Measurements from ENCODE around the gene KDF1. TPM values are rescaled to one million over a fixed set of nuclear protein-coding genes. Genes with fewer than 3 reads are reported as not detected.
A peak's percentile ranks its signal among the peaks of the same experiment; 100 is the strongest.
"Not testable (repeated sequence)": the region's sequence is repeated elsewhere in the genome, so short reads cannot be mapped to it uniquely, and the experiment has no call there.

The KDF1 gene
- total and polyA plus RNA-seq, 2 donors, result 2.0 to 2.3 TPM

DNA sequence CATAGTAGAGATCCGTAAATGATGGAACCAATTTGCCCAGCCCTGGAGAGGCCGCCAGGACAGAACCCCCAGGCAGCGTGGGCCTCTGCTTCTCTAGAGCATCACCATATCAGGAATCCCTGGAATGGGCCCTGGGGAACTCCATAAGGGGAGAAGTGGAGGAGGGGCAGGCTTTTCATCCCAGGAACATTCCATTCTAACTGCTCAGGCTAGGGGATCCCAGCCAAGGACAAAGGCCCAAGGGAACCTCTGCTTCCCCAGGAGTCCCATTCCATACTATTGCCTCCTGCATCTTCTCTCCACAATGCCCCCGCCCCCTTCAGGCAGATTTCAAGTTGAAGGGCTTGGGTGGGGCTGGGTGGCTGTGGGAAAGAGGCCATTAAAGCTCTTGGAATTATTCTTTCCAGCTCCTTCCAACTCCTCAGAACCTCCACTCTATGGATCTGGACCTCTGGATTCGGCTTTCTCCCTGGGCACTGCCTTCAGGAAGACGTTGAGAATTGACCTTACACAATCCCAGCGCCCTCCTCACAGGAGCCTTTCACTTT, 39.2 kb upstream of the KDF1 start:
- no peak overlapping the region for H3K27ac ChIP-seq (ENCODE audit: low read depth)
- WGBS, result 38% methylated on average over 7 of the region's 7 CpGs
- no peaks in the 10 kb centered on the region for H3K36me3 ChIP-seq (ENCODE audit: insufficient read depth)
- peaks cover under 1% of the 10 kb centered on the region for H3K4me1 ChIP-seq (ENCODE audit: insufficient read depth)
- H3K4me3 ChIP-seq (ENCODE audit: low read depth, low read length), result no peak overlapping the region
- DNase-seq (ENCODE audit: extremely low spot score), result no peak

GRCh38 chr1:26998429-26999300, 38.4 kb upstream of the KDF1 start:
- Histone ChIP-seq H3K4me3 (ENCODE audit: low read depth, low read length) (no peak overlapping the region), H3K27ac (ENCODE audit: low read depth) (peak overlapping the region; percentile 31), H3K4me1 (ENCODE audit: insufficient read depth) (peaks cover 1% of the 10 kb centered on the region), H3K36me3 (ENCODE audit: insufficient read depth) (no peaks in the 10 kb centered on the region)
- WGBS, result 81% methylated on average over 11 of the region's 11 CpGs
- DNase-seq (ENCODE audit: extremely low spot score), result no peak

GRCh38 chr1:26996665-26997064, 36.4 kb upstream of the KDF1 start:
- Histone ChIP-seq H3K36me3 (ENCODE audit: insufficient read depth) (no peaks in the 10 kb centered on the region), H3K4me1 (ENCODE audit: insufficient read depth) (peaks cover 1% of the 10 kb centered on the region), H3K27ac (ENCODE audit: low read depth) (no peak overlapping the region), H3K4me3 (ENCODE audit: low read depth, low read length) (no peak overlapping the region)
- DNase-seq (ENCODE audit: extremely low spot score), result no peak
- WGBS, result 74% methylated on average over 4 of the region's 4 CpGs

GRCh38 chr1:26996024-26996423, 35.8 kb upstream of the KDF1 start:
- WGBS, result 74% methylated on average over 1 of the region's 1 CpG
- DNase-seq (ENCODE audit: extremely low spot score), result no peak
- Histone ChIP-seq H3K27ac (ENCODE audit: low read depth) (no peak overlapping the region), H3K36me3 (ENCODE audit: insufficient read depth) (no peaks in the 10 kb centered on the region), H3K4me1 (ENCODE audit: insufficient read depth) (peaks cover 1% of the 10 kb centered on the region), H3K4me3 (ENCODE audit: low read depth, low read length) (no peak overlapping the region)

DNA sequence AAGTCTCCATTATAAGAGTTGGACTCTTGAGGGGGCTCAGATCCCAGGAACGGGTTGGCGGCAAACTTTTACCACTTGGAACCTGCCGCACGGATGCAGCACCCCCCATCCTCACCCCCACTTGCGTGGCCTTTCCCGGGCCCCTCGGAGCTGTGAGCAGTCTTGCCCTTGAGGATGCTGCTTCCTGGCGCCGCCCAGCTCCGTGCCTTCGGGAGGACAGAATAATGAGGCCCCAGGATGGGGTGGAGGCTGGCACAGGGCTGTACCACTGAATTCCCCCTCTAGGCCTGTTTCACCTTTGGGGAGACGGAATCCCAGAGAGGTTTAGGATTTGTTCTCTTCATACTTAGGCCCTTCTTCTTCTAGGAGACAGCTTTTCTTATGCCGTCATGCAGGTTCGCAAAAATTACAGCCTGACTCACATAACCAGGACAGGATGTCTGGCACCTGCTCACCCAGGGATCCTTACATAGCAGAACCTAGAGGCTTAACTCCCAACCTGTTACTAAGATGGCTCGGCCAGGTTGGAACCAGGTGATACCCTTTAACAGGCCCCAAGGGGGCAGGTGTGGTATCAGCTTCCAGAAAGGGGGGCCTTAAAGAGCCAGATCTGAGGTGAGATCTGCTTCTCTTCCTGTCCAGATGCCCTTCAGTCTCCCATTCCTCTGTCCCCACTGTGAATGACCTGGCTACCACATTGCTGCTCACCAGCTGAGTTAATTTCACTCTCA, 34.7 kb upstream of the KDF1 start:
- WGBS, result 33% methylated on average over 15 of the region's 15 CpGs
- H3K36me3 ChIP-seq (ENCODE audit: insufficient read depth), result no peaks in the 10 kb centered on the region
- H3K27ac ChIP-seq (ENCODE audit: low read depth), result no peak overlapping the region
- H3K4me3 ChIP-seq (ENCODE audit: low read depth, low read length), result peak overlapping the region; percentile 82
- H3K4me1 ChIP-seq (ENCODE audit: insufficient read depth), result peaks cover 1% of the 10 kb centered on the region
- no peak for DNase-seq (ENCODE audit: extremely low spot score)

DNA sequence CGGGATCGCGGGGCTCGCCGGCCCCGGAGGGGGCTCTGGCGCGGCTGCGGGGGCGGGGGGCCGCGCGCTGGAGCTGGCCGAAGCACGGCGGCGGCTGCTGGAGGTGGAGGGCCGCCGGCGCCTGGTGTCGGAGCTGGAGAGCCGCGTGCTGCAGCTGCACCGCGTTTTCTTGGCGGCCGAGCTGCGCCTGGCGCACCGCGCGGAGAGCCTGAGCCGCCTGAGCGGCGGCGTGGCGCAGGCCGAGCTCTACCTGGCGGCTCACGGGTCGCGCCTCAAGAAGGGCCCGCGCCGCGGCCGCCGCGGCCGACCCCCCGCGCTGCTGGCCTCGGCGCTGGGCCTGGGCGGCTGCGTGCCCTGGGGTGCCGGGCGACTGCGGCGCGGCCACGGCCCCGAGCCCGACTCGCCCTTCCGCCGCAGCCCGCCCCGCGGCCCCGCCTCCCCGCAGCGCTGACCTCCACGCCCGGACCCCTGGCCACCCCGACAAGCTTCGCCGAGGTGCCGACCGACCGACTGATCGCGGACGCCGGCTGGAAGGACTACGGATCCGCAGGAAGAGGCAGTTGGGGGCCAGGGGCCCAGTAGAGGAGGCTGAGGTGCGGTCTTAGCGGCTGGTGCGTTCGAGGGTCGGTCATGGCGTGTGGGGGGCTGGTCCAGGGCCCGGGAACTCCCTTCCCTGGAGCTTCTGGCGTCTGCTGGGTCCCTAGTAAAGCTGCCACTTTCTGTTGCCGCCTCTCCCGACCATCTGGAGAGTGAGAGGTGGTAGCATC, 33.9 kb upstream of the KDF1 start:
- Histone ChIP-seq H3K4me1 (ENCODE audit: insufficient read depth) (peaks cover 1% of the 10 kb centered on the region), H3K36me3 (ENCODE audit: insufficient read depth) (no peaks in the 10 kb centered on the region), H3K27ac (ENCODE audit: low read depth) (peak overlapping the region; percentile 74), H3K4me3 (ENCODE audit: low read depth, low read length) (peak overlapping the region; percentile 82)
- no peak for DNase-seq (ENCODE audit: extremely low spot score)
- WGBS, result 1% methylated on average over 97 of the region's 97 CpGs

- peaks cover 1% of the 10 kb centered on the region for H3K4me1 ChIP-seq (ENCODE audit: insufficient read depth)
- no peak for DNase-seq (ENCODE audit: extremely low spot score)
- H3K36me3 ChIP-seq (ENCODE audit: insufficient read depth), result no peaks in the 10 kb centered on the region
- WGBS, result under 1% methylated on average over 58 of the region's 61 CpGs
- peak within 1 kb of the TSS; percentile 82 for H3K4me3 ChIP-seq (ENCODE audit: low read depth, low read length)
- peak within 1 kb of the TSS; percentile 74 for H3K27ac ChIP-seq (ENCODE audit: low read depth)
These were observed 33.2 kb upstream of the KDF1 start, which contains the start of gene TRNP1 for GRCh38 chr1:26993237-26994019. TRNP1 (plus strand) TSS chr1:26993692; CDS start chr1:26993787, 95 bp downstream.

DNA sequence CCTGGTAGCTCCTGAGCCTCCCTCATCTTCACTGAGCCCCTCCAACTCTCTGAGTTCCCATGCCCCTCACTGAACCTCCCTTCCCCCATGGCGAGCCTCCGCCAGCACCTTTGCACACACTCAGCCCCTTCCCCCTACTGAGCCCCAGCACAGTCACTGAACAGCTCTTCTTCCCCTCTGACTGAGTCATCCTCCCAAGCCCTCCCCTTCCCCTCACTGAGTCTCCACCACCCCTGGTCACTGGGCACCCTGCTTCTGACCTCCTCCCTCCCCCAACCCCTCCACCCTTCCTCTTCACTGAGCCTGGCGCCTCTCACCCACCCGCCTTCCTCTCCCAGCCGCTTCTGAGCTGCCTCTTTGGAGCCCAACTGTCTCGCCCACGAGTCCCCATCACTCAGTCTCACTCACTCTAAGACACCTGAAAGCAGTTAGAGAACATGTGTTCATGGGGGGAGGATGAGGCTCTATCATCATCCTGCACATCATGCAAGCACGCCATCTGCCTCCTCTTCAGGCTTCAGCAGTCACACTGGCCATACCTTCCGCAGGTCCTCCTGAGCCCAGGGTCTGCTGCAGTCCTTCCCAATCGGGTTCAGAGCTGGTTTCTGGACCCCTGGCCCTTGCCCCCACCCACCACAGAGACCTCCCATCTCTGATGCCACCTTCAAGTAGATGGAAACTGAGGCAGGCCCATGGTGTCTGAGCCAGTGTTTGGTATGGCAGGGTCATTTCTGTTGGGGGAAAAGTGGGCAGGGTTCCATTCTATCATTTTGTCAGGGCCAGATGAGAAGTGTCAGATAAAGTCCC, 31.2 kb upstream of the KDF1 start:
- no peaks in the 10 kb centered on the region for H3K36me3 ChIP-seq (ENCODE audit: insufficient read depth)
- DNase-seq (ENCODE audit: extremely low spot score), result no peak
- H3K4me1 ChIP-seq (ENCODE audit: insufficient read depth), result peaks cover 4% of the 10 kb centered on the region
- WGBS, result 31% methylated on average over 10 of the region's 10 CpGs
- no peak overlapping the region for H3K4me3 ChIP-seq (ENCODE audit: low read depth, low read length)
- no peak overlapping the region for H3K27ac ChIP-seq (ENCODE audit: low read depth)

DNA sequence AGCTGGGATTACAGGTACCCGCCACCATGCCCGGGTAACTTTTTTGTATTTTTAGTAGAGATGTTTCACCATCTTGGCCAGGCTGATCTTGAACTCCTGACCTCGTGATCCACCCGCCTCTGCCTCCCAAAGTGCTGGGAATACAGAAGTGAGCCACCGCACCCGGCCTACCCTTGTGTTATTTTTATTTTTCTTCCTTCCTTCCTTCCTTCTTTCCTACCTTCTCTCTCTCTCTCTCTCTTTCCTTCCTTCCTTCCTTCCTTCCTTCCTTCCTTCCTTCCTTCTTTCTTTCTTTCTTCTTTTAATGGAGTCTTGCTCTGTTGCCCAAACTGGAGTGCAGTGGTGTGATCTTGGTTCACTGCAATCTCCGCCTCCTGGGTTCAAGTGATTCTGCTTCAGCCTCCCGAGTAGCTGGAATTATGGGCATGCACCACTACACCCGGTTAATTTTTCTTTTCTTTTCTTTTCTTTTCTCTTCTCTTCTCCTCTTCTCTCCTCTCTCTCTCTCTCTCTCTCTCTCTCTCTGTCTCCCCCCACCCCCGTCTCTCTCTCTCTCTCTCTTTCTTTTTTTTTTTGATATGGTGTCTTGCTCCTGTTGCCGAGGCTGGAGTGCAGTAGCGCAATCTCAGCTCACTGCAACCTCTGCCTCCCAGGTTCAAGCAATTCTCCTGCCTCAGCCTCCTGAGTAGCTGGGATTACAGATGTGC, 29.3 kb upstream of the KDF1 start:
- not testable (repeated sequence) for H3K4me1 ChIP-seq (ENCODE audit: insufficient read depth); DNase-seq (ENCODE audit: extremely low spot score); H3K27ac ChIP-seq (ENCODE audit: low read depth); H3K4me3 ChIP-seq (ENCODE audit: low read depth, low read length); H3K36me3 ChIP-seq (ENCODE audit: insufficient read depth)
- WGBS, result 81% methylated on average over 12 of the region's 12 CpGs

- 63% methylated on average over 2 of the region's 2 CpGs for WGBS
- H3K4me1 ChIP-seq (ENCODE audit: insufficient read depth), result peaks cover 2% of the 10 kb centered on the region
- DNase-seq (ENCODE audit: extremely low spot score), result no peak
- no peak overlapping the region for H3K4me3 ChIP-seq (ENCODE audit: low read depth, low read length)
- H3K27ac ChIP-seq (ENCODE audit: low read depth), result no peak overlapping the region
- H3K36me3 ChIP-seq (ENCODE audit: insufficient read depth), result no peaks in the 10 kb centered on the region
These were observed 26.4 kb upstream of the KDF1 start for GRCh38 chr1:26986658-26987057.

GRCh38 chr1:26984291-26984690, 24.0 kb upstream of the KDF1 start:
- H3K36me3 ChIP-seq (ENCODE audit: insufficient read depth), result no peaks in the 10 kb centered on the region
- H3K4me3 ChIP-seq (ENCODE audit: low read depth, low read length), result no peak overlapping the region
- whole genome bisulfite sequencing, result 69% methylated on average over 8 of the region's 8 CpGs
- no peak overlapping the region for H3K27ac ChIP-seq (ENCODE audit: low read depth)
- peaks cover 2% of the 10 kb centered on the region for H3K4me1 ChIP-seq (ENCODE audit: insufficient read depth)
- no peak for DNase-seq (ENCODE audit: extremely low spot score)

- H3K4me3 ChIP-seq (ENCODE audit: low read depth, low read length), result no peak overlapping the region
- no peak for DNase-seq (ENCODE audit: extremely low spot score)
- H3K27ac ChIP-seq (ENCODE audit: low read depth), result no peak overlapping the region
- no peaks in the 10 kb centered on the region for H3K36me3 ChIP-seq (ENCODE audit: insufficient read depth)
- 61% methylated on average over 5 of the region's 5 CpGs for WGBS
- peaks cover 2% of the 10 kb centered on the region for H3K4me1 ChIP-seq (ENCODE audit: insufficient read depth)
These were observed 23.6 kb upstream of the KDF1 start for GRCh38 chr1:26983863-26984262.
